NCI-H82 treated with DMSO at 0.1 percent for 48 hours (cell line): ENCODE measurements around the gene COL4A2.

Source experiments
- DNase-seq: peaks from one replicate; lab custom pipeline; 2025; ENCODE audit not compliant: unreplicated experiment; lab: John Stamatoyannopoulos, UW

Gene COL4A2

GRCh38 chr13:110306960-110307766, at the start of gene COL4A2, which contains the start of gene COL4A1:
Gene COL4A2, plus strand, starts transcription at chr13:110307284. Its CDS starts 620 bp downstream, at chr13:110307904.
Gene COL4A1, minus strand, starts transcription at chr13:110307157. Its CDS starts 130 bp downstream, at chr13:110307027.
- no peak for DNase-seq

- no peak for DNase-seq
These were observed 49.7 kb upstream of the COL4A2 start for GRCh38 chr13:110257408-110257807.

- no peak for DNase-seq
These were observed 48.0 kb upstream of the COL4A2 start for GRCh38 chr13:110258876-110259631.

- no peak for DNase-seq
These were observed 47.4 kb upstream of the COL4A2 start for GRCh38 chr13:110259651-110260050.

GRCh38 chr13:110261166-110262081, 45.7 kb upstream of the COL4A2 start:
- no peak for DNase-seq

GRCh38 chr13:110262082-110262436, 45.0 kb upstream of the COL4A2 start:
- DNase-seq: no peak

- no peak for DNase-seq
These were observed 44.4 kb upstream of the COL4A2 start for GRCh38 chr13:110262508-110263291.

- no peak for DNase-seq
These were observed 43.7 kb upstream of the COL4A2 start for GRCh38 chr13:110263404-110263803.

- DNase-seq: no peak
These were observed 43.2 kb upstream of the COL4A2 start for GRCh38 chr13:110263888-110264287.

- no peak for DNase-seq
These were observed 42.3 kb upstream of the COL4A2 start for GRCh38 chr13:110264685-110265275.

- DNase-seq: no peak
These were observed 41.8 kb upstream of the COL4A2 start for GRCh38 chr13:110265341-110265681.

GRCh38 chr13:110265682-110266430, 41.2 kb upstream of the COL4A2 start:
- DNase-seq: no peak

- DNase-seq: no peak
These were observed 40.7 kb upstream of the COL4A2 start for GRCh38 chr13:110266431-110266809.

GRCh38 chr13:110266983-110267382, 40.1 kb upstream of the COL4A2 start:
- DNase-seq: no peak

GRCh38 chr13:110268061-110268460, 39.0 kb upstream of the COL4A2 start:
- DNase-seq: no peak

- no peak for DNase-seq
These were observed 38.4 kb upstream of the COL4A2 start for GRCh38 chr13:110268576-110269185.

GRCh38 chr13:110269509-110270185, 37.4 kb upstream of the COL4A2 start:
- DNase-seq: no peak

GRCh38 chr13:110270507-110270906, 36.6 kb upstream of the COL4A2 start:
- no peak for DNase-seq
